SJCRH30 (cell line): Measurements from ENCODE around the gene SMYD3. TPM values are rescaled to one million over a fixed set of nuclear protein-coding genes. Genes with fewer than 3 reads are reported as not detected.

Experiments used
- DNase-seq, 2 experiments: peaks; one replicate each; pipeline ENCODE4 v3.0.0-alpha.2; 2015 to 2020
- H3K27ac ChIP-seq: fragments of 250-450 bp; sonication (Bioruptor Pico); 2 replicates; pipeline ENCODE4 v1.5.1; 2020; ENCODE audit warnings: mild to moderate bottlenecking, moderate library complexity
- H3K27me3 ChIP-seq: fragments of 250-450 bp; sonication (Bioruptor Pico); 2 replicates; pipeline ENCODE4 v1.5.1; 2020; ENCODE audit warnings: mild to moderate bottlenecking, moderate library complexity
- H3K36me3 ChIP-seq: fragments of 250-450 bp; sonication (Bioruptor Pico); 2 replicates; pipeline ENCODE4 v1.5.1; 2020; ENCODE audit warnings: mild to moderate bottlenecking, moderate library complexity
- H3K4me1 ChIP-seq: fragments of 250-450 bp; sonication (Bioruptor Pico); 2 replicates; pipeline ENCODE4 v1.5.1; 2020; ENCODE audit warnings: mild to moderate bottlenecking, moderate library complexity
- H3K4me3 ChIP-seq: fragments of 250-450 bp; sonication (Bioruptor Pico); 2 replicates; pipeline ENCODE4 v1.5.1; 2020; ENCODE audit warnings: mild to moderate bottlenecking, moderate library complexity
- H3K9me3 ChIP-seq: fragments of 250-450 bp; sonication (Bioruptor Pico); replicated peaks from 2 replicates; pipeline ENCODE4 v1.5.1; 2020; ENCODE audit warnings: mild to moderate bottlenecking, moderate library complexity
- total RNA-seq: library from RNA; depleted of rRNA; stranded (reverse); fragments of >200 nt; shearing (Covaris generic); gene quantifications from 2 replicates; pipeline ENCODE4 v1.2.3, GENCODE V29; 2014

Gene SMYD3
- total RNA-seq, 1 experiment from 2014 or later: 18.1 TPM

- no peak for DNase-seq
Measured at GRCh38 chr1:246195296-246195695, 311.8 kb downstream of the SMYD3 start.

GRCh38 chr1:246193537-246193936, 313.5 kb downstream of the SMYD3 start:
- DNase-seq: no peak
- Histone ChIP-seq H3K27ac (no peak overlapping the region), H3K27me3 (no peaks in the 10 kb centered on the region), H3K4me1 (no peaks in the 10 kb centered on the region), H3K4me3 (no peak overlapping the region), H3K9me3 (no peaks in the 10 kb centered on the region), H3K36me3 (no peaks in the 10 kb centered on the region)

More at GRCh38 chr1:246195296-246195695, 311.8 kb downstream of the SMYD3 start:
- H3K4me1 ChIP-seq: no peaks in the 10 kb centered on the region
- H3K36me3 ChIP-seq: no peaks in the 10 kb centered on the region
- no peaks in the 10 kb centered on the region for H3K27me3 ChIP-seq
- H3K9me3 ChIP-seq: no peaks in the 10 kb centered on the region
- no peak overlapping the region for H3K4me3 ChIP-seq
- no peak overlapping the region for H3K27ac ChIP-seq

GRCh38 chr1:246189126-246189525, 318.0 kb downstream of the SMYD3 start:
- no peaks in the 10 kb centered on the region for H3K9me3 ChIP-seq
- no peaks in the 10 kb centered on the region for H3K36me3 ChIP-seq
- no peak for DNase-seq
- H3K4me3 ChIP-seq: no peak overlapping the region
- H3K4me1 ChIP-seq: no peaks in the 10 kb centered on the region
- no peaks in the 10 kb centered on the region for H3K27me3 ChIP-seq
- H3K27ac ChIP-seq: no peak overlapping the region

GRCh38 chr1:246187834-246188372, 319.2 kb downstream of the SMYD3 start:
- H3K27ac ChIP-seq: no peak overlapping the region
- H3K9me3 ChIP-seq: no peaks in the 10 kb centered on the region
- H3K4me3 ChIP-seq: no peak overlapping the region
- no peaks in the 10 kb centered on the region for H3K36me3 ChIP-seq
- H3K4me1 ChIP-seq: no peaks in the 10 kb centered on the region
- H3K27me3 ChIP-seq: no peaks in the 10 kb centered on the region
- DNase-seq: no peak

GRCh38 chr1:246184503-246184902, 322.6 kb downstream of the SMYD3 start:
- Histone ChIP-seq H3K4me3 (no peak overlapping the region), H3K27ac (no peak overlapping the region), H3K9me3 (no peaks in the 10 kb centered on the region), H3K36me3 (no peaks in the 10 kb centered on the region), H3K4me1 (no peaks in the 10 kb centered on the region), H3K27me3 (no peaks in the 10 kb centered on the region)
- no peak for DNase-seq

GRCh38 chr1:246182149-246182851, 324.8 kb downstream of the SMYD3 start:
- Histone ChIP-seq H3K27ac (no peak overlapping the region), H3K4me3 (no peak overlapping the region), H3K9me3 (no peaks in the 10 kb centered on the region), H3K4me1 (no peaks in the 10 kb centered on the region), H3K27me3 (no peaks in the 10 kb centered on the region), H3K36me3 (no peaks in the 10 kb centered on the region)
- DNase-seq: no peak

- no peak overlapping the region for H3K4me3 ChIP-seq
- DNase-seq: no peak
- H3K36me3 ChIP-seq: no peaks in the 10 kb centered on the region
- H3K27me3 ChIP-seq: no peaks in the 10 kb centered on the region
- H3K4me1 ChIP-seq: no peaks in the 10 kb centered on the region
- H3K9me3 ChIP-seq: no peaks in the 10 kb centered on the region
- H3K27ac ChIP-seq: no peak overlapping the region
Measured at GRCh38 chr1:246181241-246181640, 325.8 kb downstream of the SMYD3 start.

- no peak for DNase-seq
- H3K36me3 ChIP-seq: no peaks in the 10 kb centered on the region
- H3K4me1 ChIP-seq: no peaks in the 10 kb centered on the region
Measured at GRCh38 chr1:246179401-246179800, 327.7 kb downstream of the SMYD3 start.

GRCh38 chr1:246178717-246179311, 328.3 kb downstream of the SMYD3 start:
- Histone ChIP-seq H3K4me1 (no peaks in the 10 kb centered on the region), H3K36me3 (no peaks in the 10 kb centered on the region)

More at GRCh38 chr1:246179401-246179800, 327.7 kb downstream of the SMYD3 start:
- H3K9me3 ChIP-seq: no peaks in the 10 kb centered on the region
- H3K27me3 ChIP-seq: no peaks in the 10 kb centered on the region
- H3K27ac ChIP-seq: no peak overlapping the region
- no peak overlapping the region for H3K4me3 ChIP-seq

GRCh38 chr1:246176126-246177024, 330.7 kb downstream of the SMYD3 start:
- DNase-seq: no peak
- H3K36me3 ChIP-seq: no peaks in the 10 kb centered on the region
- H3K27me3 ChIP-seq: no peaks in the 10 kb centered on the region
- H3K27ac ChIP-seq: no peak overlapping the region
- H3K9me3 ChIP-seq: no peaks in the 10 kb centered on the region
- no peaks in the 10 kb centered on the region for H3K4me1 ChIP-seq
- H3K4me3 ChIP-seq: no peak overlapping the region

More at GRCh38 chr1:246178717-246179311, 328.3 kb downstream of the SMYD3 start:
- DNase-seq: no peak
- no peak overlapping the region for H3K27ac ChIP-seq
- no peaks in the 10 kb centered on the region for H3K27me3 ChIP-seq
- H3K4me3 ChIP-seq: no peak overlapping the region
- no peaks in the 10 kb centered on the region for H3K9me3 ChIP-seq

- Histone ChIP-seq H3K9me3 (no peaks in the 10 kb centered on the region), H3K4me3 (no peak overlapping the region), H3K4me1 (no peaks in the 10 kb centered on the region), H3K27me3 (no peaks in the 10 kb centered on the region), H3K27ac (no peak overlapping the region), H3K36me3 (no peaks in the 10 kb centered on the region)
- DNase-seq: no peak
Measured at GRCh38 chr1:246170574-246171261, 336.4 kb downstream of the SMYD3 start.

GRCh38 chr1:246169486-246169885, 337.6 kb downstream of the SMYD3 start:
- no peaks in the 10 kb centered on the region for H3K9me3 ChIP-seq
- no peak overlapping the region for H3K4me3 ChIP-seq
- DNase-seq: no peak
- H3K27me3 ChIP-seq: no peaks in the 10 kb centered on the region
- no peaks in the 10 kb centered on the region for H3K36me3 ChIP-seq
- no peaks in the 10 kb centered on the region for H3K4me1 ChIP-seq
- no peak overlapping the region for H3K27ac ChIP-seq

GRCh38 chr1:246169019-246169418, 338.1 kb downstream of the SMYD3 start:
- Histone ChIP-seq H3K36me3 (no peaks in the 10 kb centered on the region), H3K27me3 (no peaks in the 10 kb centered on the region), H3K4me3 (no peak overlapping the region), H3K27ac (no peak overlapping the region), H3K4me1 (no peaks in the 10 kb centered on the region), H3K9me3 (no peaks in the 10 kb centered on the region)
- DNase-seq: no peak

- no peaks in the 10 kb centered on the region for H3K9me3 ChIP-seq
- H3K27me3 ChIP-seq: no peaks in the 10 kb centered on the region
- no peaks in the 10 kb centered on the region for H3K4me1 ChIP-seq
- no peak for DNase-seq
- no peaks in the 10 kb centered on the region for H3K36me3 ChIP-seq
- no peak overlapping the region for H3K27ac ChIP-seq
- no peak overlapping the region for H3K4me3 ChIP-seq
Measured at GRCh38 chr1:246166841-246167240, 340.2 kb downstream of the SMYD3 start.
